GM12873 (cell line): ENCODE results near the gene HIGD1C.

Source experiments
- CTCF ChIP-seq: IDR thresholded peaks from 2 replicates; pipeline ENCODE4 v1.5.1; 2012; ENCODE audit warnings: low read depth, mild to moderate bottlenecking, moderate library complexity, low read length, control low read depth; ENCODE audit not compliant: insufficient read depth; ENCODE audit errors: missing control alignments

The HIGD1C gene

GRCh38 chr12:50981319-50982239 is 29.2 kb downstream of the HIGD1C start:
- TF ChIP-seq CTCF: no peak

DNA sequence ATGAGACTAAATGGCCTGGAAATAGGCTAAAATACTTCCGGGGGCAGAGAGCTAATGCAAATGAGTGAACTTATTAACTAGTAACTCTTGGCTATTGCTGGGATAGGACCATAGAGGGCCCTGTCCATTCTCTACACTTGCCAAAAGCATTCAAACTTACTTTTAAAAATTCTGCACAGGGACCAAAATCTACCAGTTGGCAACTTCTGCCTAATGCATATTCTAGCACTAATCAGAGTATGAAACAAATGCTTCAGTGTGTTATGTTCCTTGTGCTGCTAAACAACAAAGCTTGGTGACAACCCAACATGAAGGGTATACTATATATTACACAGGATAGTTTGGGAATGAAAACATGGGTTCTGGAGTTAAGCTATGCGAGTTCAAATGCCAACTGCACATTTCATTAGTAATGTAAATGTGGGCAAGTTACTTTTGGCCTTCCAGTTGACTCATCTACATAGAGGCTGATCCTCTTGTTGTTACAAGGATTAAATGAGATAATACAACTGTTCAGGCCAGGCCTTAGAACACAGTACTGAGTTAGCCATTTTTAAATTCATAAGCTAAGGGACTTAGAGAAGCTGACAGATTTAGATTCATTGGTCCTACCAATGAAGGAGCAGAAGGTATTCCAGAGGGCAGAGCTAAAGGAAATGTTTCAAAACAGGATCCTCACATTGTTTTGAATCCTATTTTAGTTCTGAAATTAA is 32.4 kb downstream of the HIGD1C start:
- no peak for TF ChIP-seq CTCF

- TF ChIP-seq CTCF: no peak
Measured at GRCh38 chr12:50985322-50985721, 33.0 kb downstream of the HIGD1C start.

GRCh38 chr12:50986966-50987737 is 34.8 kb downstream of the HIGD1C start:
- peak; percentile 57 for TF ChIP-seq CTCF

- no peak for TF ChIP-seq CTCF
Measured at GRCh38 chr12:50988051-50988450, 35.7 kb downstream of the HIGD1C start.

DNA sequence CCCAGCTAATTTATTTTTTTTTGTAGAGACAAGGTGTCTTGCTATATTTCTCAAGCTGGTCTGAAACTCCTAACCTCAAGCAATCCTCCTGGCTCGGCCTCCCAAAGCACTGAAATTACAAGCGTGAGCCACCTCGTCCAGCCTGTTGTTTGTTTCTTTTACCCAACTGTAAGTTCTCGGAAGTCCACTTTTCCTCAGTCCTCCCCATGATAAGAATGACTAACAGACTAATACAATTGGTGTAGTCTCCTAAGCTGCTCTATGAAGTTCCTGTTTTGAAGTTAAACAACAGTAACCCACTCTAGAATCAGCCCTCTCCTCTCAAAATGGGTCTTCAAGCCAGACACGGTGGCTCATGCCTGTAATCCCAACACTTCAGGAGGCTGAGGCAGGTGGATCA is 36.5 kb downstream of the HIGD1C start:
- TF ChIP-seq CTCF: no peak

GRCh38 chr12:50990147-50990727 is 37.9 kb downstream of the HIGD1C start:
- TF ChIP-seq CTCF: no peak
